Caki2 (cell line): ENCODE data around the gene ZNF335. TPM values are rescaled to one million over a fixed set of nuclear protein-coding genes. Genes with fewer than 3 reads are reported as not detected.
"Not testable (repeated sequence)": the region's sequence is repeated elsewhere in the genome, so short reads cannot be mapped to it uniquely, and the experiment has no call there.

Experiments
- DNase-seq: peaks from one replicate; pipeline ENCODE4 v3.0.0-alpha.2; 2015; ENCODE audit warnings: low read depth
- in situ Hi-C: cut with HindIII; loops from 2 replicates; pipeline ENCODE4 v1.10.0; 2016; ENCODE audit warnings: low sequenced_read_pairs, low pct_unique_long_range_greater_than_20kb, mixed read lengths
- total RNA-seq: library from RNA; depleted of rRNA; stranded (reverse); fragments of >200 nt; shearing (Covaris generic); gene quantifications from 2 replicates; pipeline ENCODE4 v1.2.3, GENCODE V29; 2014; ENCODE audit warnings: low replicate concordance

ZNF335 gene
- total RNA-seq, 1 experiment from 2014 or later = 4.8 TPM

DNA sequence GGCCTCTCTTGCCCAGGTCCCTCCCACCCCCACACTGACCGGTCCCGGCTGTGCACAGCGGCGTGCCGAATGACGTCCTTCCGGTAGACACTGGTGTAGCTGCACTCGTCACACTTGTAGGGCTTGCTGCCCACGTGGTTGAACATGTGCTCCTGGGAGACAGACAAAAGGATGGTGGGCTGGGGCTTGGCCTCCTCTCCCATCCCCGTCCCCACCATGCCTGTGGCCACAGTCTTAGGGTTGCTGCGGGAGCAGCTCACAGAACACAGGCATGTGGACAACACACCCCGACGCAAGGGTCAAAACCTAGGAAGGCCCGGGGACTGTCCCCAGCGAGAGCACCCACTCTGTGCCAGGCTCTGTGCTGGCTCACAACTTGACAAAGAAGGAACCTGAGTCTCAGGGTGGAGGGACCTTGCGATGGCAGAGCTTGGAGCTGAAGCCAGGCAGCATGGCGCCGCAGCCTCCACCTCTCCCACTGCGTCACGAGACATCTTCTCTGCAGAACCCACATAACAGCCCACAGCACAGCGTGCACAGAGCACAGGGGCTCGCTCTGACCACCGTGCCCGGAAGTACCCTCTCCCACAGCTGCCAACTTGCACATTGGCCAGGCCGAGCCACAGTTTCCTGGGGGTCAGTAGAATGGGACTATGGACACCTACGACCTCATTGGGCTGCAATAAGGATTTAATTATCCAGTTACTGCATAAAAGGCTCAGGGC lies 9.8 kb downstream of the ZNF335 start:
- in situ Hi-C loops = no loop called here
- DNase-seq = no peak

GRCh38 chr20:45959956-45960630 lies 11.9 kb downstream of the ZNF335 start:
- in situ Hi-C loops = no loop called here
- DNase-seq = no peak

DNA sequence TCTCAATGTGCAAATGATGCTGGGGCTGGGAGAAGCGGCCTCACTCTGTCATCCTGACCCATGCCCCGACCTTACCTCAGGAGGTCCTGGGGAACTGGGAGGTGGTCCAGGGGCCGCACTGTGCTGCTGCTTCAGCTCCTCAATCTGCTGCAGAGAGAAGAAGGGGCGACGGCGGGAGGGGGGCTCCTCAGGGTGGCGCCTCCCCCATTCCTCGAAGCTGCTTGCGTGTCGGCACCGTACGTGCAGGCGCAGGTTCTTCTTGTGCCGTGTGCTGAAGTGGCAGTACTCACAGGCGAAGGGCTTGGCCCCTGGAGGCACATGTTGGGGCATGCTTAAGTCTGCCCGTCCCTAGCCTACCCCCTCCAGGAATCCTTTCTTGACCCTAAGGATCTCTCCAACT lies 12.9 kb downstream of the ZNF335 start:
- DNase-seq = no peak
- in situ Hi-C loops = no loop called here

DNA sequence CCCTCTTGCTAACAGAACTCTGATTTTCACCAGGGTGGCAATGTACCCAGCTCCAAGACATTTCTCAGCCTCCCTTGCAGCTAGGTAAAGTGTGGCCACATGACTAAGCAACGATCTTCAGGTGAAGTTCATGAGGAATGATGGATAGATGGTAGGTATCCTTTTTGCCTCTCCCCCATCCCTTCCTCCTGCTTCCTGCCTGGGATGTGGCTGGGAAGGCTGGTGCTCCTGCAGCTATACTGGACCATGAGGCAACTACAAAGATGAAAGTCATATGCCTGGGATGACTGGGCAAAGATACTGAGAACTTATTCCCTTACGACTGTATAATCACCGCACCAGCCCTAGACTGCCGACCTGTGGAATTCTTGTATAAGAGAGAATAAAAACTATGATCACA lies 13.4 kb downstream of the ZNF335 start:
- no peak for DNase-seq
- in situ Hi-C loops = no loop called here

GRCh38 chr20:45957021-45957941 lies 14.7 kb downstream of the ZNF335 start:
- in situ Hi-C loops = no loop called here
- no peak for DNase-seq

GRCh38 chr20:45956326-45956725 lies 15.7 kb downstream of the ZNF335 start:
- DNase-seq, in situ Hi-C loops: not testable (repeated sequence)

DNA sequence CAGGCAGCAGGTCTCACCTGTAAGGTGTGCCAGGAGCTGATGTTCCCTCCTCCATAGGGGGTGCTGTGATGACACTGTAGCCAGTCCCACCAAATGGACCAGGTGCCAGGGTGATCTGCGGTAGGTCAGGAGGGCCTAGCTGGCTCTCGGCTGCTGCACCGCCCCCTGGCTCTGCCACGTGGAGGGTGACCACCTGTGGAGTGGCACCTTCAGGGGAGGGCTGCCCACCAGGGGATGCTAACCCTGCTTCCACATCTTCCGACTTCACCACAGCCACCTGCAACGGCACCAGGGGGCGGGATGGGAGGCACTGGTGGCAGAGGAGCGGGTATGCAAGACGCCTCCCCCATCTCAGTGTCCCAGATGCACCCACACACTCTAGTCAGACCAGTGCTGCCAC lies 18.3 kb downstream of the ZNF335 start:
- in situ Hi-C loops = no loop called here

DNA sequence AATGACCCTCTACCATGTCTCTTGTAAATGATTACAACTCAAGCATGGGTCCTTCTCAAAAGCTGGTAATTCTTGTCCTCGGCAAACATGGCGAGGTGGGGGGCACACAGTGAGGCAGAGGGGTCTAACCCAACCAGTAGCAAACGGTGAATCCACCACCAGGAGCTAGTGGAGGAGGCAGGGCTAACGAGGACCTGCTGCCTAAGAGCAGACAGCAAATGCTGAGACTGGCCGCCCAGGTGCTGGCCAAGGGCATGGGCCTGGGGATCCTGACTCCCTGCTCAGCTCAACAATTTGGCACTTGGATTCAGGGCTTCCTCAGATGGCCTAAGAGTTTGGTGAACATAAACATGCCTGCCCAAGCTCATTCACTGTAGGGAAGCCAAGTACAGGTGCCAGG lies 19.1 kb downstream of the ZNF335 start:
- in situ Hi-C loops = no loop called here
- no peak for DNase-seq

More for the DNA sequence above, 18.3 kb downstream of the ZNF335 start:
- DNase-seq = no peak

- DNase-seq = no peak
Observed at GRCh38 chr20:45951925-45952834, 19.8 kb downstream of the ZNF335 start.

GRCh38 chr20:45950330-45950646 lies 21.7 kb downstream of the ZNF335 start:
- in situ Hi-C loops = no loop called here
- DNase-seq = no peak

More at GRCh38 chr20:45951925-45952834, 19.8 kb downstream of the ZNF335 start:
- in situ Hi-C loops = no loop called here

DNA sequence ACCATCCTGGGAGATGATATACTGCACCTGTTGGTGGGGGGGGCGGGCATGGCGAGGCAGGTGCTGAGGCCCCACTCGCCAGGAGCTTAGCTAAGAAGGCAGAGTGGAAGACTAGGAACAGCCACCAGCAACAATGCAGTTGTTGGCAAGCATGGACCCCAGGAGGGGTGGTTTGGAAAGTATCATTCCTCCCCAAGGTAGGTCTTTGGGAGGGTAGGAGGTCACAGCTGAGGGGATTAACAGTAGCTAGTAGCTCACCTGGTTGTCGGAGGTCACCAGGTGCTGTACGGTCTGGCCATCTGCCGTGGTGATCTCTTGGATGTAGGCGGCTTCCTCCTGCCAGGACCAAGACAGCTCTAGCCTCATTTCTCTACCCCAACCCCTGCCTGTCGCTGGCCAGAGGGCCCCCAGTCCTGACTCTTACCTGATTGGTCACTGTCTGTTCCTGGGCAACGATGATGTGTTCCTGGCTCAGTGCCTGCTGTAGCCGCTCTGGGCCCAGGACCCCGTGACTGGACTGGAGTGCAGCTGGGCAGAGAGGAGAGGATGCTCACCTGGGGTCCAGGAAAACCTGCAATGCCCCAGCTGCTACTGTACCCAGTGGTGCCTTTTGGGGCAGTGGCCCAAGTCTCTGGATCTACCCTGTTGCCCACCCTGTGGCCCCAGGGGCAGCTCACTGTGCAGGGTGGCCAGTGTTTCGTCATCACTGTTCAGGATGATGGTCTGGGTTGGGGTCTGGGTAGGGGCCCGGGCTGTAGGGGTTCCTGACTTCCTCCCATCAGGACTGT lies 22.3 kb downstream of the ZNF335 start:
- no peak for DNase-seq
- in situ Hi-C loops = no loop called here

GRCh38 chr20:45948742-45949541 lies 23.1 kb downstream of the ZNF335 start:
- no peak for DNase-seq
- in situ Hi-C loops = no loop called here

DNA sequence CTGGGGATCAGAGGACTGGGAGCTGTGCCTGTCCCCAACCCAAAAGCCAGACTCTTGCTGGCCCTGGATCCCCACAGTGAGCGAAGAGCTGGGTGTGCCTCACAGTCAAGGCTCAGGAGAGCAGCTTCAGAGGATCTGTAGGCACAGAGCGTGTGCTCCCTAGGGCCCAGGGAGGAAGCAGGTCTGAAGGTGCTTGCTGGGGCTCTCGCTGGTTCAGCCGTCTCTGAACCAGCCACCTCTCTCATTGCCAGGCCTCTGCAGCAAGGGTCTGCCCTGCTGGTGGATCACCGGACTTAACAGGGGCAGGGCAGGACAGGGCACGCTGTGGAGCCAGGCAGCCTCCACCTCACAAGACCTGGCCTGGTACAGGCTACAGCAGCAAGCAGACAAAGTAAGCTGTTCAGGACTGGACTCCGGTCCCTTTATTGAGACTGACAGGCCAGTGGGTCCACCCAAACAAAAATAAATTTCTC lies 23.7 kb downstream of the ZNF335 start:
- DNase-seq = no peak
- in situ Hi-C loops = no loop called here

- DNase-seq = no peak
- in situ Hi-C loops = no loop called here
Observed at GRCh38 chr20:45947110-45947866, 24.7 kb downstream of the ZNF335 start.

DNA sequence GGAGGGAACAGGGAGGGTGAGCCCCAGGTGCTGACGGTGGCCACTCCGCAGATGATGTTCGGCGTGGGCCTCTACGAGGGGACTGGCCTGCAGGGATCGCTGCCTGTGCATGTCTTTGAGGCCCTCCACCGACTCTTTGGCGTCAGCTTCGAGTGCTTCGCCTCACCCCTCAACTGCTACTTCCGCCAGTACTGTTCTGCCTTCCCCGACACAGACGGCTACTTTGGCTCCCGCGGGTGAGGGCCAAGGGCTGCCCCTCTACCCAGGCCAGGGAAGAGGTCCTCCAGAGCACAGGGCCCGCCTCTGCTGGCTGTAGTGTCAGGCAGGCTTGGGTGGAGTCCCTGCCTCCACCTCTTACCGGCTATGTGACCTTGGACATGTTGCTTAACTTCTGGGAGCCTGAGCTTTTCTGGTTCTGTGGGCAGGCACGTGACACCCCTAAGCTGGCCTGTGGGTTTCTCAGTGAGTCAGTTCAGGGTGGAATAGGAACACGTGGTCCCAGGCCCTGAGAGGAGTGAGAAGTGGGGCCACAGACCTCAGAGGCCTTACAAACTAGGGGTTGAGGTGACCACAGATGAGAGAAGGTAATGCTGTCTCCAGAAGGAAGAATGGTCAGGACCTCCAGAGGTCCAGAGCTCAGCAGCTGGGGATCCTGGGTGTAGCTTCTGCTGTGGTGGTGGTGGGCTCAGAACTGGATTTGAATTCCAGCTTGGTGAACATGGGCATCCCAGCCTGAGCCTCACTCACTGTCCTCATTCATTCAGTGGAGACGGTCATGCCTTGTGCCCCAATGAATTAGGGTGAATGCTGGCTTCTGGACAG lies 25.6 kb downstream of the ZNF335 start:
- no peak for DNase-seq
- in situ Hi-C loops = no loop called here
